ENCODE measurements around the gene SERPINA5.

The SERPINA5 gene

GRCh38 chr14:94555991-94556390, 25.2 kb upstream of the SERPINA5 start:
- DNase-seq = no peak

GRCh38 chr14:94557327-94557726, 23.9 kb upstream of the SERPINA5 start:
- no peak for DNase-seq

- DNase-seq = no peak
Observed at GRCh38 chr14:94558842-94559241, 22.4 kb upstream of the SERPINA5 start.

- DNase-seq = no peak
Observed at GRCh38 chr14:94559638-94560290, 21.5 kb upstream of the SERPINA5 start.

- DNase-seq = no peak
Observed at GRCh38 chr14:94560291-94560665, 20.9 kb upstream of the SERPINA5 start.

GRCh38 chr14:94560751-94561655, 20.2 kb upstream of the SERPINA5 start, which contains the start of gene SERPINA4:
SERPINA4 (plus strand) TSS chr14:94561442; CDS start chr14:94563483, 2,041 bp downstream.
- no peak for DNase-seq

- DNase-seq = no peak
Observed at GRCh38 chr14:94561656-94562010, 19.6 kb upstream of the SERPINA5 start.

GRCh38 chr14:94562022-94562421, 19.2 kb upstream of the SERPINA5 start:
- DNase-seq = no peak

GRCh38 chr14:94562941-94563883, 18.0 kb upstream of the SERPINA5 start:
- DNase-seq = no peak

GRCh38 chr14:94564381-94564780, 16.8 kb upstream of the SERPINA5 start:
- no peak for DNase-seq

GRCh38 chr14:94568186-94568585, 13.0 kb upstream of the SERPINA5 start:
- no peak for DNase-seq

- DNase-seq = no peak
Observed at GRCh38 chr14:94569381-94570001, 11.7 kb upstream of the SERPINA5 start.

- DNase-seq = no peak
Observed at GRCh38 chr14:94570002-94570400, 11.2 kb upstream of the SERPINA5 start.

- DNase-seq = no peak
Observed at GRCh38 chr14:94570440-94570839, 10.8 kb upstream of the SERPINA5 start.

GRCh38 chr14:94571395-94571794, 9.8 kb upstream of the SERPINA5 start:
- DNase-seq = no peak

GRCh38 chr14:94571950-94572349, 9.3 kb upstream of the SERPINA5 start:
- DNase-seq = no peak

- DNase-seq = no peak
Observed at GRCh38 chr14:94572637-94573303, 8.5 kb upstream of the SERPINA5 start.

GRCh38 chr14:94573475-94574277, 7.5 kb upstream of the SERPINA5 start:
- DNase-seq = no peak

- DNase-seq = no peak
Observed at GRCh38 chr14:94574336-94574735, 6.9 kb upstream of the SERPINA5 start.

GRCh38 chr14:94575730-94576585, 5.3 kb upstream of the SERPINA5 start:
- DNase-seq = no peak

All from NCI-H1092 treated with DMSO at 0.1 percent for 48 hours (cell line).